GM19193 (cell line): ENCODE results near the gene MICALL2.

Experiments
- POLR2A ChIP-seq: IDR thresholded peaks from 4 replicates; pipeline ENCODE4 v1.6.1; 2011; ENCODE audit not compliant: insufficient read depth, insufficient read length; ENCODE audit errors: extremely low read depth

The MICALL2 gene

GRCh38 chr7:1483536-1484505 lies 24.6 kb upstream of the MICALL2 start:
- no peak for TF ChIP-seq POLR2A

GRCh38 chr7:1483079-1483478 lies 23.8 kb upstream of the MICALL2 start:
- TF ChIP-seq POLR2A: no peak

GRCh38 chr7:1481300-1481699 lies 22.0 kb upstream of the MICALL2 start:
- no peak for TF ChIP-seq POLR2A

DNA sequence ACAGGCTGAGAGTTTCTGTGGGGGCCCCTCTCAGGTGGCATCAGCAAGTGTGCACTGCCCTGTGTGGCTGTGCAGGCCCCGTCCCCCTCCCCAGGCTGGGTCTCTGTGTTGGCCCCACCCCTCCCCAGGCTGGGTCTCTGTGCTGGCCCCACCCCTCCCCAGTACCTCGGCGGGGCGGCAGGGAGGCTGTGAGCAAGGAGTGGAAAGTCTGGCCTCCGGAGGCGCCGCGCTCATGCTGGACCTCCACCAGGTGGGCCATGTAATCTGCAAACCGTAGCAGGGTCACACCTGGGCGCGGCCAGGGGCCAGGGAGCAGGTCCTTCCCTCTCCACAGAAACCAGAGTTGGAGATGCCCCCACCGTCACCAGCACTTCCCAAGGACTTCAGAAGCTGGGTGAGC lies 21.4 kb upstream of the MICALL2 start:
- TF ChIP-seq POLR2A: no peak

DNA sequence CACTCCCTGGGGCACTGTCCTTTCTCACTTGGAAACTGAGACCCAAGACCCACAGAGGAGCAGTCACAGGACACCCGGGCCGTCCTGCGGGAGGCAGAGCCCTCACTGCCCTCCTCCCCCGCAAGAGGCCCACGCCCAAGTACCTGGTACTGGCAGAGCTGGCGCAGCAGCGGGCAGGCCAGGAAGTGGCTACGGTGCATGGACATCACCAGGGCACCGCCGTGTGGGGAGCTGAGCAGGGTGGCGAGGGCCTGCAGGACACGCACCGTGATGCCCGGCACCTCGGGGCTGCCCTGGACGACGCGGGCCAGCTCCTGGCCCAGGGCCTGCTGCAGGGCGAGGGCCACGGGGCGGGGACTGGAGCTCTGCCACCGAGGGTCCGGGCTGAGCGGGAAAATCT lies 20.0 kb upstream of the MICALL2 start:
- TF ChIP-seq POLR2A: no peak

DNA sequence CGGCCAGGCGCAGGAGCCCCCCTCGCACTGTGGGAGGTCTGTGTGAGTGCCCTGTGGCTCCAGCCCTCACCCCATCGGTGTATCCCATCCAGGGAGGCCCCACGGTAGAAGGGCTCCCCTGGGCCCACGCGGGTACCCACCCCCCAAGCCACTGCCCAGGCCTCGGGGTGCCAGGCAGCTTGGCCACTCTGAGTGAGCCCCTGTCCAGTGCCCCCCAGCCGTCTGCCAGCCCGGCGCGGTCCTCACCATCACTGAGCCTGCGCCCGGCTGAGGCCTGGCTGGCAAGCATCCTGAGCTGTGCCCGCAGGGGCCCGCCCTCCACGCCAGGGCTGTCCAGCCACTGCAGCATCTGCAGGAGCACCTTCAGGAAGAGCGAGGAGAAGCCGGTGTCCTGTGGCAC lies 19.2 kb upstream of the MICALL2 start:
- TF ChIP-seq POLR2A: no peak

- no peak for TF ChIP-seq POLR2A
Observed at GRCh38 chr7:1476859-1477258, 17.6 kb upstream of the MICALL2 start.

- TF ChIP-seq POLR2A: no peak
Observed at GRCh38 chr7:1475991-1476390, 16.7 kb upstream of the MICALL2 start.

DNA sequence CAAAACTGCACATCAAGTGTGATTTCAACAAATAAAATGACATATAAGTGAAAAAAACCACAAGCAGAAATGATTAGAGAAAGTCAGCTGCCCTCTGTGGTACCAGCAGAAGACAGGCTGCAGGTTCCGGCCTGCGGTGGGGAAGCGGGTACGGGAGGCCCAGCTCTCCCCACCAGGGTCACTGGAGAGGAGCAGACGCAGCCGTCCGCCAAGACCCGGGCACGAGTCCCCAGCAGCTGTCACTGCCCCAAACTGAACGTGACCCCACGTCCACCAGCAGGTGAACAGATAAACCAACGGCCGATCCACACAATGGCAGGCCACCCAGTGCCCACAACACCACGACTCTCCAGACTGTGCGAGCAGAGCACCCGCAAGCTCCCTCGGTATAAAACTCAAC lies 16.1 kb upstream of the MICALL2 start:
- TF ChIP-seq POLR2A: no peak

- no peak for TF ChIP-seq POLR2A
Observed at GRCh38 chr7:1474736-1475135, 15.5 kb upstream of the MICALL2 start.

- peak; percentile 26 for TF ChIP-seq POLR2A
Observed at GRCh38 chr7:1473864-1474512, 14.7 kb upstream of the MICALL2 start.

DNA sequence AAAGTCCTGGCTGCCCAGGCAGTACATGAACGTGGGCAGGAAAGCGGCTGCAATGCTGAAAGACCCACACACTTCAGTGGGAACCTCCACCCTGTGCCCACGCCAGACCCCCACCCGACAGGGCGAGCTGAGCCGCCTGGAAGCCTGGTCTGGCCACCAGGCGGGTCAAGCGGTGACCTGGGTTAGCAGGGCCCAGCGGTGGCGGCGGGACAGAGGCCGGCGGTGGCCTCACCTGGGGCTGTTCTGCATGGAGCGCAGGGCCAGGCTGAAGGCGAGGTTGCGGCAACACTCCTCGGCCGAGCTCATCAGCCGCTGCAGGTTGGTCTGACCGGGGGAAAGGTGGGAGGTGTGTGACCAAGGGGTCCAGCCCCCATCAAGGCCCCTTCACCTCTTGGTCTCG lies 11.6 kb upstream of the MICALL2 start:
- no peak for TF ChIP-seq POLR2A

DNA sequence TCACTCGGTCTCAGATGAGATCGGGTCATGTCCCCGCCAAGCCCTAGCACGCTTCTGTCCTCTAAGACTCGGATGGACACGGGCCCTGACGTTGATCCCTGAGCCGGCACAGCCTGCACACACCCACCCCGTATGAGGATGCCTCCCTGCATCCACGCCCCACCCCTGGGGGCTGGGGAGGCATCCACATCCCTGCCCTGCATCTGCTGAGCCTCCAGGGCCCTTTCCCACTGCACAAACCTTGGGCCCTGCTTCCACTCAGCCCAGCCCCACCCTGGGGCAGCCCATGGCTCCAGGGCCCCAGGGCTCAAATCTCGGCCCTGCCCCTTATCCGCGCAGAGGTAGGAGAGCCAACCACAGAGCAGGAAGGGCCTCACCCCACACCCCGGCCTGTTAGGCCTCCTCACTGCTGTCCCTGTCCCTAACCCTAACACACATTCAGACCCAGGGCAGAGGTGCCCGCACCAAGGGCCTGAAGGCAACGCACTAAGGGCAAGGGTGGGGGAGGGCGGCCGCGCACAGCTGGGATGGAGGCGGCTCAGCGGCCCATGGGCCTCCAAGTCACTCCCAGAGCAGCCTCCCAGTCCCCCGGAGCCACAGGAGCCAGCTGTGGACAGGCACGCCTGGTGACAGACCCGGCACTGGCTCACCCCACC lies 9.5 kb upstream of the MICALL2 start:
- no peak for TF ChIP-seq POLR2A

DNA sequence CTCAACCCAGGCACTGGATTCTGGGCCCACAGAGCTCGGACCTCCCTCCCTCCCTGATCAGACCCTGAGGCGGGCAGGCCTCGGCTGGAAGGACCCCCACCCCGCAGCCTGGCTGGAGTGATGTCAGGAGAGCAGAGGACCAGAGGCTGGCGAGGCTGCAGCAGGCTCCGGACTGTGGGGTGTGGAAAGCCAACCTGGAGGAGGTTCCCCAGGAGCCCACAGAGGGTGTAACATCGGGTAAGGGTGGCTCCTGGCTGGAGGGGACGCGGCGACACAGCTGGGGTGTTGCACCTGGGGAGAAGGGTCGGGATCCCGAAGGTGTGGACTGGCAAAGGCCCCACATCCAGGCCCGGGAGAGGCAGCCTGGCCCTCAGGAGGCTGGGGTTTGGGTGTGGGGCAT lies 8.9 kb upstream of the MICALL2 start:
- no peak for TF ChIP-seq POLR2A

DNA sequence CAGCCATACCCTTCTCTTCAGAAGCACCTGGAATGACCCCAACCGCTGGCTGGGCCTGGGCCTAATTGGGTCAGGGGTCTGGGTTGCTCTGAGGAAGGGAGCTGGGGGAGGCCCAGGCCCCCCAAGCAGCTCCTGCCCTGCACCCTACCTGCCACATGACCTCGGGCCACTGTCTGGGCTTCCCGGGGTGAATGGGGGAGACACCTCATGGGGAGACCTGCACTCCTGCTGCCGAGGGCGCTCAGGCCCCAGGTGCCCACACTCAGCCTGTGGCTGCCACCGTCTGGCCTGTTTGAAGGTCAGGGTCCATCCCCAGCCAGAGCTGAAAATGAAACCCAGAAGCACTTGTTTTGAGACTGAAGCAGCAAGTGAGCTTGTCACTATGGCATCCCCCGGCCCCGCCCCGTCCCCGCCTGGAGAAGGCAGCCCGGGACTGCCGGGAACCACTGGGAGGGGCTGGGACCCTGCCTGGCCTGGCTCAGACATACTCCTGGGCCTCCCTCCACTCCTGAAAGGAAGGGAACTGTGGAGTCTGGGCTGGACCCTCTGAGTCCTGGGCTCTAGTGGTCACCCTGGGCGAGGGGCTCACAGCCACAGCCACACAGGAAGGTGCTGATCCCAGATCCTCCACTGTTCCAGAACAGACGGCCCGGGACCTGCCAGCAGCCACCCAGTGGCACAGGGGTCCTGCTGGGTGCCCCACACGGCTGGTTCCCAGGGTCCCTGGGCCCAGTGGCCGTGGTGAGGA lies 7.4 kb upstream of the MICALL2 start:
- no peak for TF ChIP-seq POLR2A

- TF ChIP-seq POLR2A: no peak
Observed at GRCh38 chr7:1464694-1465093, 5.4 kb upstream of the MICALL2 start.

DNA sequence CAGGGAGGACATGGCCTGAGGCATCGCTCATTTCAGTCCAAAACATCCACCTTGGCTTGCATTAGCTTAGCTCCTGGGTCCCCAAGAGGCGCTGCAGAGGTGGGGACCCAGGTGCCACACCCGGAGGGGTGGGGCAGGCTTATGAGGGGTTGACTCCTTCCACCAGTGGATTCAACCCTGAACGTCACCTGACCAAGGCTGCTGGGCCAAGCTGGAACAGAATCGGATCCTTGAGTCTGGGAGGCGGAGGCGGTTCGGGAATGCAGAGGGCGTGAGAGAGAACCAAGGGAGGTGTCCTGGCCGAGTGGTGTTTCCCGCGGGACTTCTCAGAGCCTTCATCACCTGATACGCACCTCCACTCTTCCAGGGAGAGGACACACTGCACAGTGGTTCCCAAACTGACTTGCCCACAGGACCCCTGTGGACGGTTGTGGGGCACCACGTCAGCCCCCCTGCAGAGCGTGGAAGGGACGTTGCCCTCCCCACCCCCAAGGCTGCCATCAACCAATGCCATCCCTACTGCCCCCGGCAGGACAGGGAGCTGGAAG lies 4.5 kb upstream of the MICALL2 start:
- TF ChIP-seq POLR2A: no peak
